T-helper 9 cell (primary cell): ENCODE data around the gene MAEL.

Source experiments
- DNase-seq: peaks from one replicate; pipeline ENCODE4 v3.0.0-alpha.2; 2020

MAEL gene

DNA sequence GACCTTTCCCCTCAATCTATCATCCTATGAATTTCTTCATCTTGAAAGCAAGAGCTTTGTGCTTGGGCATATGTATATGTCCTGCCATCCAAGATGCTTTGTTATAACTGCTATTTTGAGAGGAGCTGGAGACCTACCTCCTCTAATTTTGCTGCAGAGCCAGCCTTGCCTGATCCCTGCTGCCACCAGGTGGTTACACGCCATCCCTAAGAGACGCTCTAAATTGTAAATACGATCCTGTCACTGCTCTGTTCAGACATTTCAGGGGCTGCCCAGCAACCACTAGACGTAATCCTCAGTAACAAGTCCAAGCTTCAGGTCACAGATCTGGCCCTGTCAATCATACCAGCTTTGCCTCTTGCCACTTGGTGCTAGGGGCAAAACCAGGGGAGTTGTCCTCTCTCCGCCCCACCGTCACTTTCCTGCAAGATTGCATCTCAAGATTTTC, 68.2 kb downstream of the MAEL start:
- no peak for DNase-seq

DNA sequence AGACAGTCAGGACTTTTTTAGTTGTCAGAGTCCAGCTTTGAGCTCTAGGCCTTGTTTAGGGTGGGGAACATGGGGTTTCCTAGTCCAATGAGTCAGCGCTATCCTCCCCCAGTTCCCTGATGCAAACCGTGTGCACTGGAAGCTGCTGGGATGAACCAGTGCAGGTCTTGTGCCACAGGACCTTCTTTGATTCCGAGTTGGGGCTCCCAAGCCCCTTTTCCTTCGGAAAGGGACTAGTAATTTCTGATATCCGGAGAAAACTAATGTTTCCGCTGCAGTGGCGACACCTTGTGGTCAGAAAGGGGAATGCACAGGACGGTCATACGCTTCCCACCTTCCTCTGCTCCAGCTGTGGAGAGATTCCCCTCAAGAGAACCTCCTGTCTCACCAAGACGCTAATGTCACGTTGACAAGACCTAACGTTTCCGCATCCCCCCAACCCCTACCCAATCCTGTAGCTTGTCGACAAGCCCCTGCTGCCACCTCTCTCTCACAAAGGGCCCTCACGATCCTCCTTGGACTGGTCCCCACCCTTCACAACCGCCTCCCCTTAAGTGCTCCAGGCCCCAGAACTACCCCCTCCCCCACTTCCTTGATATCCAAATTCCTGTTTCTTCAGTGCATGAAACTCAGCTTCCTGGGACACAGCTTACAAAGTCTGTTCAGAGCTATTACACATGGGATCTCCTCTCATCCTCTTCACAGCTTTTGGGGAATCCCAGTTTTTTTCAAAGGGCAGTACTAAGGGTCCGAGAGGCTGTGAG, 70.1 kb downstream of the MAEL start:
- peak; percentile 72 for DNase-seq

- DNase-seq: no peak
Observed at GRCh38 chr1:167059809-167060107, 70.7 kb downstream of the MAEL start.

GRCh38 chr1:167060141-167061072, 71.3 kb downstream of the MAEL start:
- no peak for DNase-seq

GRCh38 chr1:167061073-167061464, 72.0 kb downstream of the MAEL start:
- DNase-seq: no peak

DNA sequence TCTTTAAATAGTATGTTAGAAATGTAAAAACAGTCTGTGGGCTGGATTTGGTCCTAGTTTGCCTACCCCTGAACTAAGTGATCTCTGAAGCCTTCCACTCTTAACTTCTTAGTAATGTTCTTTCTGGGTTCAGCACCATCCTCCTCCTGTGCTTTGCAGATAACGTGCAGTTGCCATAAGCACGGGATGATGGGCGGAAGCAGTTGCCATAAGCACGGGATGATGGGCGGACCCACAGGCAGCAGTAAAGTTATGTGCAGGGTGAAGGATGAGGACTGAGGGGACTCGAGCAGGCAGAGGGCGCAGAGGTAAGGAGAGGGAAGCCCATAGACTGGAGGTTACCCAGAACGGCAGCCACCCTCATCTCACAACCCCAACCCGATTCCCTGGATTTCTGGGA, 75.5 kb downstream of the MAEL start:
- no peak for DNase-seq

GRCh38 chr1:167065471-167065870, 76.4 kb downstream of the MAEL start:
- DNase-seq: no peak

DNA sequence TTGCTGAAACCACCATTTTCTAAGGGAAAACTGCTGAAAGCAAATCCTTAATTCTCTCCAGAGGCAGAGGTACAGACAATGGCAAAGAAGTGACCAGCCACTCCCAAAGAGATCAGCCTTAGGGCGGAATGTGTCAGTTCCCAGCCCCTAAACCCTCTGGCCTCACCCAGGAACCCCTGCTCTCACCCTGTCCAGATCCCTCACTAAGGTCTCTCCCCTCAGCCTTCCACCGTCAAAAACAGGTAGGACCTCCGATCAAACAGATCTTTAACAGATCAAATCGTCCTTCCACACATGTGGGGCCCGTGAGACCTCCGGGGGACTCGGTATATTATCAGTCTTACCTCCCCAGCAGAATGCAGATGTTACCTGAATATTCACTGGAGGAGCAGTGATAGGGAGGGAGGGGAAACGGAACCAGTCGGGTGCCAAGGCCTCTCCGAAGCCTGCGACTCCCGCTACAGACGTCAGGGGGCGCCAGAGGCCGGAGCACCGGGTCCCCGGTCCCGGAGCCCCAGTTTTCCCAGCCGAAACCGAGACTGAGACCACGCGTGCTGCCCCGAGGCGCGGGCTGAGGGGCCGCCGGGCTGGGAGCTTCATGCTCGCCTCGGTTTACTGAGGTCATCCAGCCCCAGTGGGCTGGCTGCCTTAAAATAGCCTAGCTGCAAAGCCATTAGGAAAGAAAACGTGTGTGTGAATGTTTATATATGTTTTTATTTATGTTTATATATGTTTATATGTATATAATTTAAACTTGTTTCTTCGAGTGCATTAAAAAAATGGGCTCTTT, 77.4 kb downstream of the MAEL start:
- peak; percentile 77 for DNase-seq

DNA sequence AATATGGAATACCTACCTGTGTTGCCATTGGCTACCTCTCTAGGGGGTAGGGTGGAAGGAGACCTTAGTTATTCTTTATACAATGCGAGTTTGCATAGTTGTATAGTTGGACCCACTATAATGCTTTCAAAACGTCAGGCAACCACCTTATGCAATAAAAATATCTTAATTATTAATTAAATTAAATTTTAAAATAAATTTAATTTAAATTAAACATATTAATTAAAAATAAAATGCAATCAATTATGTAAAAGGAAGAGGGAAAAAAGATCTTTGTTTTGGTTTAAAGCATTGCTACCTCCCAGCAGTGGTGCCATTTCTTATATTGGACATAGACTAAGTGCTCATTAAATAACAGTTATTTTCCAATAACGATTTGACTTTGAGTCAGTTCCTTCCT, 78.8 kb downstream of the MAEL start:
- no peak for DNase-seq

DNA sequence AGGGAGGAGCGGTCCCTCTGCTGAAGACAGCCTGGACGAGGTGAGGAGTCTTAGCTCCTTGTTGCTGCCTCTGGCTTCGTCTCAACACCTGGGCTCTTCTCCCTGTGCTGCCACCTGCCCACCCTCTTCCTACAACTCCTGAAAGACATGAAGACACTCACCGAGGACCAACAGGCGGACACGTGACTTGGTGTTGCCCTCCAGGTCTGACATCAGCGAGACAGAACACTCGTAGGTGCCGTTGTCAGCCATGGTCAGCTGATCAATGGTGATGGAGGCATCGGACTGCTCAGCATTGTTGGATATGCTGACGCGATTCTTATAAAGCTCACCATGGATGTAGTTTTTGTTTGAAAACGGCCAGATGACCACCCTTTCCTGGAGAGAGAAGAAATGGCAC, 79.7 kb downstream of the MAEL start:
- no peak for DNase-seq

GRCh38 chr1:167071286-167071685, 82.2 kb downstream of the MAEL start:
- no peak for DNase-seq
